Measurements from ENCODE around the gene SRRM5. TPM values are rescaled to one million over a fixed set of nuclear protein-coding genes. Genes with fewer than 3 reads are reported as not detected.
"Not testable (repeated sequence)": the region's sequence is repeated elsewhere in the genome, so short reads cannot be mapped to it uniquely, and the experiment has no call there.

SRRM5 gene
- total RNA-seq, 2 donors from 2014 or later, result 0.28 TPM; not detected in 1

DNA sequence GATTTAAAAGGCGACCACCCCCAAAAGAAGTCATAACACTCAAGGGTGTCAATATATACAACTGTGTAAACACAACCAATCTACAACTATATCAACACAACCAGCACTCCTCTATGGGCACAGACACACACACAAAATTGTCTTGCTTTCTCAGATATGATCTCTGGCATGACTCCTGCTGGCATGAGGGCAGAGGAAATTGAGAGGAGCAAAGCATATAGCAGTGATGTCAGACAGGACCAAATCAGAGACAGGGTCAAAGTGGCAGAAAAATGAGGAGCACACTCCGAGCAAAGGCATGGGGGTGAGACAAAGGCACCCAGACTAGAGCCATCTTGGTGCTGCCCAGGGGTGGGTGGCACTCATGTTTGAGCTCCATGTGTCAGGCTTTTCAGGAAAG, 25.5 kb upstream of the SRRM5 start:
- H3K9me3 ChIP-seq, result no peaks in the 10 kb centered on the region

DNA sequence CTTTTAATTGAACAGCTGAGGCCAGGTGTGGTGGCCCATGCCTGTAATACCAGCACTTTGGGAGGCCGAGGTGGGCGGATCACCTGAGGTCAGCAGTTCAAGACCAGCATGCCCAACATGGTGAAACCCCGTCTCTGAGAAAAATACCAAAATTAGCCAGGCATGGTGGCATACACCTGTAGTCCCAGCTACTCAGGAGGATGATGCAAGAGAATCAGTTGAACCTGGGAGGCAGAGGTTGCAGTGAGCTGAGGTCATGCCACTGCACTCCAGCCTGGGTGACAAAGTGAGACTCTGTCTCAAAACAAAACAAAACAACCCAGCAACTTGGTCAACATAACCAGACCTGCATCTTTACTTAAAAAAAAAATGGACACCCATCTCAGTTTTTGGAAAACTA, 24.9 kb upstream of the SRRM5 start:
- not testable (repeated sequence) for H3K9me3 ChIP-seq; H3K4me1 ChIP-seq; DNase-seq (ENCODE audit: low spot score); H3K4me3 ChIP-seq; H3K27me3 ChIP-seq; H3K27ac ChIP-seq
- H3K36me3 ChIP-seq, result peaks cover 19% of the 10 kb centered on the region

More for the DNA sequence above, 25.5 kb upstream of the SRRM5 start:
- H3K4me1 ChIP-seq, result peaks cover 0 to 6% of the 10 kb centered on the region in 2 donors
- H3K27ac ChIP-seq, result no peak overlapping the region
- H3K27me3 ChIP-seq, result no peaks in the 10 kb centered on the region
- TF ChIP-seq, protein P1, sequence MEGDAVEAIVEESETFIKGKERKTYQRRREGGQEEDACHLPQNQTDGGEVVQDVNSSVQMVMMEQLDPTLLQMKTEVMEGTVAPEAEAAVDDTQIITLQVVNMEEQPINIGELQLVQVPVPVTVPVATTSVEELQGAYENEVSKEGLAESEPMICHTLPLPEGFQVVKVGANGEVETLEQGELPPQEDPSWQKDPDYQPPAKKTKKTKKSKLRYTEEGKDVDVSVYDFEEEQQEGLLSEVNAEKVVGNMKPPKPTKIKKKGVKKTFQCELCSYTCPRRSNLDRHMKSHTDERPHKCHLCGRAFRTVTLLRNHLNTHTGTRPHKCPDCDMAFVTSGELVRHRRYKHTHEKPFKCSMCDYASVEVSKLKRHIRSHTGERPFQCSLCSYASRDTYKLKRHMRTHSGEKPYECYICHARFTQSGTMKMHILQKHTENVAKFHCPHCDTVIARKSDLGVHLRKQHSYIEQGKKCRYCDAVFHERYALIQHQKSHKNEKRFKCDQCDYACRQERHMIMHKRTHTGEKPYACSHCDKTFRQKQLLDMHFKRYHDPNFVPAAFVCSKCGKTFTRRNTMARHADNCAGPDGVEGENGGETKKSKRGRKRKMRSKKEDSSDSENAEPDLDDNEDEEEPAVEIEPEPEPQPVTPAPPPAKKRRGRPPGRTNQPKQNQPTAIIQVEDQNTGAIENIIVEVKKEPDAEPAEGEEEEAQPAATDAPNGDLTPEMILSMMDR (IDR thresholded peaks at IDR 0.05), result no peak
- DNase-seq (ENCODE audit: low spot score), result no peak
- peaks cover 12% of the 10 kb centered on the region for H3K36me3 ChIP-seq
- H3K4me3 ChIP-seq, result no peak overlapping the region

DNA sequence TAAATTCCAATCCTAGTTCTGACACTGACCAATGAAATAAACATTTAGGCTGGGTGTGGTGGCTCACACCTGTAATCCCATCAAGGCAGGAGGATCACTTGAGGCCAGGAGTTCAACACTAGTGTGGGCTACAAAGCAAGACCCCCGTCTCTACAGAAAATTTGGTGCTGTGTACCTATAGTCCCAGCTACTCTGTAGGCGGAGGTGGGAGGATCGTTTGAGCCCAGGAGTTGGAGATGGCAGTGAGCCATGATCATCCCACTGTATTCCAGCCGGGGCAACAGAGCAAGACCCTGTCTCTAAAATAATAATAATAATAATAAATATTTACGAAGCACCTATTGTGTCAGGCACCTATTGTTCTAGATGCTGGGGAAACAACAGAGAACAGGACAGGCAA, 22.6 kb upstream of the SRRM5 start:
- no peaks in the 10 kb centered on the region for H3K9me3 ChIP-seq
- H3K4me1 ChIP-seq, result peaks cover 0 to 15% of the 10 kb centered on the region in 2 donors
- DNase-seq (ENCODE audit: low spot score), result no peak
- H3K36me3 ChIP-seq, result peaks cover 32% of the 10 kb centered on the region
- H3K27ac ChIP-seq, result no peak overlapping the region
- H3K4me3 ChIP-seq, result no peak overlapping the region
- H3K27me3 ChIP-seq, result no peaks in the 10 kb centered on the region
- TF ChIP-seq, protein P1 (IDR thresholded peaks at IDR 0.05), result no peak

DNA sequence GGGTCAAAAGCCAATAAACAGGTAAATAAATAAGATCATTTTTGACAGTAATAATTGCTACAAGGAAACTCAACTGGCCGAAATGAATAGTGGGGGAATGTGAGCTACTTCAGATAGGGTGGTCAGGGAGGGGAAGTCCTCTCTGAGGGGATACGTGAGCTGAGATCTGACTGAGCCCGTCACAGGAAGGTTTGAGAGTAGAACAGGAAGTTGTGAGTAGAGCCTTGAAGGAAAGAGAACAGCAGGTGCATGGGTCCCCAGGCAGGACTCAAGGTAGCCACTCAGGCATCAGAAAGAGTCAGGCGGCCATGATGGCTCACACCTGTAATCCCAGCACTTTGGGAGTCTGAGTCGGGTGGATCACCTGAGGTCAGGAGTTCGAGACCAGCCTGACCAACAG, 22.2 kb upstream of the SRRM5 start:
- no peak for DNase-seq (ENCODE audit: low spot score)
- H3K27me3 ChIP-seq, result no peaks in the 10 kb centered on the region
- TF ChIP-seq, protein P1 (IDR thresholded peaks at IDR 0.05), result no peak
- H3K27ac ChIP-seq, result no peak overlapping the region
- H3K4me1 ChIP-seq, result peaks cover 0 to 19% of the 10 kb centered on the region in 2 donors
- H3K4me3 ChIP-seq, result no peak overlapping the region
- peaks cover 32% of the 10 kb centered on the region for H3K36me3 ChIP-seq
- no peaks in the 10 kb centered on the region for H3K9me3 ChIP-seq

DNA sequence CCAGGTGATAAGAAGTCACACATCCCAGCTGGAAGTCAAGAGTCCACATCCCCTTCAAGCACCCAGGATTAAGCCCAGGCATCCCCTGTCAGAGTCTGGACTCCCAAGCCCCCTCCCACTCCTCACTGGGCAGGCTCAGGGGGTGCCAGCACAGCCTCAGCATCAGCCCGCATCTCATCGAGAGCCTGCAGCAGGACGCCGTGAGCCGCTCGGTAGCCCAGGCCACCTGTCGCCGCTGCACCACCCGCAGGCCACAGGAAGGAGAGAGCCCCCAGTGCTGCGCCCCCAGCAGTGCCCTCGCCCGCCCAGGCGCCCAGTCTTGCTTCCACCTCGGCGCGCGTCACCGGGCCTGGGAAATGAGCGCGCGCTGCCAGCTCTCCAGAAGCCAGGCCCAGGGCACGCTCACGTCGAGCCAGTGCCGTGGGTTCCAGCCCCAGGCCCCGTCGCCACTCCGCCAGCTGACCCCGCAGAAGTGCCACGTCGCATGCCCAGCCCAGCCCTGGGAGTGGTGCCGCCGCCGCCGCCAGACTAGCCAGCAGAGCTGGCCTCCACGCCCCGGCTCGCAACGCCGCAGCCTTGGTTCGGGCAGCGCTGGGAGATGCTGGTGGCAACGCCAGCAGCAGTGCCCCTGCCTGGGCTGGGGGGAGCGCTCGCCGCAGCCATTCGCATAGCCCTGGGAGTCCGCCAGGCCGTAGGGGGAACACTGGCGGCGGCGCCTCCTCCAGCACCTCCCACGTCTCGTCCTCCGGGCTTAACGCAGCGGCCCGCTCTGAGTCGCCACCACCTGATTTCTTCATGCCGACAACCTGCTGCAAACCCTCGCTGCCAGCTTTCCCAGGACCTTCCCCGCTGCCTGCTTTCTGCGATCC, 19.8 kb upstream of the SRRM5 start:
- H3K27me3 ChIP-seq, result no peaks in the 10 kb centered on the region
- peaks cover 32% of the 10 kb centered on the region for H3K36me3 ChIP-seq
- DNase-seq (ENCODE audit: low spot score), result no peak

DNA sequence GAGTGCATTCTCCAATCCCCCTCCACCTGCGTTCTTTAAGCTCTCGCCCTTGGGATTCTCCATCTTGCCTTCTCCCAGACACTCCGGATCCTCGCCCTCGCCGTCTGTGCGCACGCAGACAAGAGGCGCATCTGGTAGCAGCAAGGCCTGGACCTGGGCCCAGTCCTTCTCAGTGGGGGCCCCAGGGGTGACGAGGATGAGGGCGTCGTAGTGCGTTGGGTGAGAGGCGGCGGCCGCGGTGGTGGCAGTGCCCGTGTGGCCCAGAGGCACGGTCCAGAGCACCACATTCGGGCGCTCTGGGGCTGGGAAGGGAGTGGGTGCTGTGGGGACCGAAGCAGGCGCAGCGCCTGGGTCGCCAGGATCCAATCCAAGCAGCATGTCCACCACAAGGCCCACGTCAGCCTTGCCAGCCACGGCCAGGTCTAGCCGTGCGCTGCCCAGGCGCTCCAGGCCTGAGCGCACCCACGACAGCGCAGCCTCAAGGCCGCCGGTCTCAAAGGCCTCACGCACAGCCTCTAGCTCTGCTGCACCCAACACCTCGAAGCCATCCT, 19.0 kb upstream of the SRRM5 start:
- H3K27ac ChIP-seq, result no peak overlapping the region
- peaks cover 32% of the 10 kb centered on the region for H3K36me3 ChIP-seq
- no peak for DNase-seq (ENCODE audit: low spot score)
- H3K4me1 ChIP-seq, result peaks cover 0 to 41% of the 10 kb centered on the region in 2 donors
- TF ChIP-seq, protein P1 (IDR thresholded peaks at IDR 0.05), result no peak
- no peaks in the 10 kb centered on the region for H3K27me3 ChIP-seq
- no peak overlapping the region for H3K4me3 ChIP-seq
- H3K9me3 ChIP-seq, result no peaks in the 10 kb centered on the region

More for the DNA sequence above, 19.8 kb upstream of the SRRM5 start:
- Histone ChIP-seq H3K9me3 (no peaks in the 10 kb centered on the region), H3K4me3 (no peak overlapping the region), H3K4me1 (peaks cover 0 to 34% of the 10 kb centered on the region in 2 donors), H3K27ac (no peak overlapping the region)
- TF ChIP-seq, protein P1 (IDR thresholded peaks at IDR 0.05), result no peak

Measured in right atrium auricular region (tissue), 2 donors.